ENCODE data around the gene HOXC6.

Gene HOXC6

GRCh38 chr12:54042970-54043853 lies 15.0 kb downstream of the HOXC6 start:
- no peaks in the 10 kb centered on the region for H3K36me3 Mint-ChIP-seq
- H3K4me3 Mint-ChIP-seq, result no peak overlapping the region
- peaks cover 20% of the 10 kb centered on the region for H3K4me1 Mint-ChIP-seq (ENCODE audit: low read depth)
- H3K27me3 Mint-ChIP-seq, result peaks cover 50% of the 10 kb centered on the region
- H3K9me3 Mint-ChIP-seq (ENCODE audit: low read depth), result no peaks in the 10 kb centered on the region
- H3K27ac Mint-ChIP-seq, result no peak overlapping the region

GRCh38 chr12:54044425-54045103 lies 16.3 kb downstream of the HOXC6 start:
- Mint-ChIP-seq H3K27me3 (peaks cover 52% of the 10 kb centered on the region), H3K4me3 (no peak overlapping the region), H3K9me3 (ENCODE audit: low read depth) (no peaks in the 10 kb centered on the region), H3K4me1 (ENCODE audit: low read depth) (peaks cover 24% of the 10 kb centered on the region), H3K36me3 (no peaks in the 10 kb centered on the region), H3K27ac (no peak overlapping the region)

GRCh38 chr12:54045401-54045800 lies 17.2 kb downstream of the HOXC6 start:
- Mint-ChIP-seq H3K27me3 (peaks cover 57% of the 10 kb centered on the region), H3K9me3 (ENCODE audit: low read depth) (no peaks in the 10 kb centered on the region), H3K36me3 (no peaks in the 10 kb centered on the region), H3K4me3 (no peak overlapping the region), H3K27ac (no peak overlapping the region), H3K4me1 (ENCODE audit: low read depth) (peaks cover 30% of the 10 kb centered on the region)

- no peak overlapping the region for H3K27ac Mint-ChIP-seq
- H3K27me3 Mint-ChIP-seq, result peaks cover 55% of the 10 kb centered on the region
- H3K4me3 Mint-ChIP-seq, result no peak overlapping the region
- no peaks in the 10 kb centered on the region for H3K36me3 Mint-ChIP-seq
- H3K4me1 Mint-ChIP-seq (ENCODE audit: low read depth), result peaks cover 32% of the 10 kb centered on the region
- H3K9me3 Mint-ChIP-seq (ENCODE audit: low read depth), result no peaks in the 10 kb centered on the region
These were observed 17.8 kb downstream of the HOXC6 start for GRCh38 chr12:54045868-54046521.

GRCh38 chr12:54046809-54047159 lies 18.5 kb downstream of the HOXC6 start:
- Mint-ChIP-seq H3K4me1 (ENCODE audit: low read depth) (peaks cover 33% of the 10 kb centered on the region), H3K9me3 (ENCODE audit: low read depth) (no peaks in the 10 kb centered on the region), H3K27ac (no peak overlapping the region), H3K36me3 (no peaks in the 10 kb centered on the region), H3K4me3 (peak overlapping the region; percentile 77), H3K27me3 (peaks cover 57% of the 10 kb centered on the region)

GRCh38 chr12:54047160-54047963 lies 19.1 kb downstream of the HOXC6 start:
- no peaks in the 10 kb centered on the region for H3K9me3 Mint-ChIP-seq (ENCODE audit: low read depth)
- peaks cover 38% of the 10 kb centered on the region for H3K4me1 Mint-ChIP-seq (ENCODE audit: low read depth)
- H3K4me3 Mint-ChIP-seq, result peak overlapping the region; percentile 77
- H3K36me3 Mint-ChIP-seq, result no peaks in the 10 kb centered on the region
- peaks cover 59% of the 10 kb centered on the region for H3K27me3 Mint-ChIP-seq
- H3K27ac Mint-ChIP-seq, result no peak overlapping the region

- H3K27ac Mint-ChIP-seq, result no peak overlapping the region
- peaks cover 44% of the 10 kb centered on the region for H3K4me1 Mint-ChIP-seq (ENCODE audit: low read depth)
- H3K4me3 Mint-ChIP-seq, result peak overlapping the region; percentile 56
- no peaks in the 10 kb centered on the region for H3K9me3 Mint-ChIP-seq (ENCODE audit: low read depth)
- no peaks in the 10 kb centered on the region for H3K36me3 Mint-ChIP-seq
- H3K27me3 Mint-ChIP-seq, result peaks cover 59% of the 10 kb centered on the region
These were observed 19.7 kb downstream of the HOXC6 start for GRCh38 chr12:54047964-54048303.

- peak overlapping the region; percentile 30 for H3K4me3 Mint-ChIP-seq
- no peaks in the 10 kb centered on the region for H3K36me3 Mint-ChIP-seq
- no peaks in the 10 kb centered on the region for H3K9me3 Mint-ChIP-seq (ENCODE audit: low read depth)
- H3K4me1 Mint-ChIP-seq (ENCODE audit: low read depth), result peaks cover 47% of the 10 kb centered on the region
- no peak overlapping the region for H3K27ac Mint-ChIP-seq
- peaks cover 57% of the 10 kb centered on the region for H3K27me3 Mint-ChIP-seq
These were observed 20.3 kb downstream of the HOXC6 start for GRCh38 chr12:54048406-54049093.

- H3K27me3 Mint-ChIP-seq, result peaks cover 56% of the 10 kb centered on the region
- H3K4me1 Mint-ChIP-seq (ENCODE audit: low read depth), result peaks cover 48% of the 10 kb centered on the region
- H3K9me3 Mint-ChIP-seq (ENCODE audit: low read depth), result no peaks in the 10 kb centered on the region
- no peak overlapping the region for H3K27ac Mint-ChIP-seq
- H3K4me3 Mint-ChIP-seq, result no peak overlapping the region
- no peaks in the 10 kb centered on the region for H3K36me3 Mint-ChIP-seq
These were observed 20.9 kb downstream of the HOXC6 start for GRCh38 chr12:54049108-54049507.

- Mint-ChIP-seq H3K27me3 (peaks cover 49% of the 10 kb centered on the region), H3K4me1 (ENCODE audit: low read depth) (peaks cover 48% of the 10 kb centered on the region), H3K36me3 (no peaks in the 10 kb centered on the region), H3K9me3 (ENCODE audit: low read depth) (no peaks in the 10 kb centered on the region), H3K27ac (no peak overlapping the region), H3K4me3 (no peak overlapping the region)
These were observed 22.2 kb downstream of the HOXC6 start for GRCh38 chr12:54050482-54050810.

- H3K36me3 Mint-ChIP-seq, result no peaks in the 10 kb centered on the region
- peaks cover 48% of the 10 kb centered on the region for H3K4me1 Mint-ChIP-seq (ENCODE audit: low read depth)
- H3K27ac Mint-ChIP-seq, result no peak overlapping the region
- H3K4me3 Mint-ChIP-seq, result no peak overlapping the region
- H3K27me3 Mint-ChIP-seq, result peaks cover 52% of the 10 kb centered on the region
- no peaks in the 10 kb centered on the region for H3K9me3 Mint-ChIP-seq (ENCODE audit: low read depth)
These were observed 23.0 kb downstream of the HOXC6 start for GRCh38 chr12:54051026-54051842.

GRCh38 chr12:54051874-54052437 lies 23.7 kb downstream of the HOXC6 start:
- Mint-ChIP-seq H3K27me3 (peaks cover 53% of the 10 kb centered on the region), H3K36me3 (no peaks in the 10 kb centered on the region), H3K4me1 (ENCODE audit: low read depth) (peaks cover 46% of the 10 kb centered on the region), H3K9me3 (ENCODE audit: low read depth) (no peaks in the 10 kb centered on the region), H3K27ac (no peak overlapping the region), H3K4me3 (peak overlapping the region; percentile 30)

GRCh38 chr12:54052438-54053002 lies 24.3 kb downstream of the HOXC6 start:
- Mint-ChIP-seq H3K27me3 (peaks cover 54% of the 10 kb centered on the region), H3K36me3 (no peaks in the 10 kb centered on the region), H3K4me1 (ENCODE audit: low read depth) (peaks cover 45% of the 10 kb centered on the region), H3K4me3 (peak overlapping the region; percentile 85), H3K27ac (peak overlapping the region; percentile 58), H3K9me3 (ENCODE audit: low read depth) (no peaks in the 10 kb centered on the region)

Data from activated naive CD8-positive, alpha-beta T cell (primary cell).